GM12873 (cell line): ENCODE results near the gene NEGR1.

Source experiments
- TF ChIP-seq, protein P1 (sequence below): IDR thresholded peaks from 2 replicates; pipeline ENCODE4 v1.5.1; 2012; ENCODE audit warnings: low read depth, mild to moderate bottlenecking, moderate library complexity, low read length, control low read depth; ENCODE audit not compliant: insufficient read depth; ENCODE audit errors: missing control alignments

Gene NEGR1

GRCh38 chr1:71533950-71534349 lies 748.4 kb downstream of the NEGR1 start:
- TF ChIP-seq, protein P1, sequence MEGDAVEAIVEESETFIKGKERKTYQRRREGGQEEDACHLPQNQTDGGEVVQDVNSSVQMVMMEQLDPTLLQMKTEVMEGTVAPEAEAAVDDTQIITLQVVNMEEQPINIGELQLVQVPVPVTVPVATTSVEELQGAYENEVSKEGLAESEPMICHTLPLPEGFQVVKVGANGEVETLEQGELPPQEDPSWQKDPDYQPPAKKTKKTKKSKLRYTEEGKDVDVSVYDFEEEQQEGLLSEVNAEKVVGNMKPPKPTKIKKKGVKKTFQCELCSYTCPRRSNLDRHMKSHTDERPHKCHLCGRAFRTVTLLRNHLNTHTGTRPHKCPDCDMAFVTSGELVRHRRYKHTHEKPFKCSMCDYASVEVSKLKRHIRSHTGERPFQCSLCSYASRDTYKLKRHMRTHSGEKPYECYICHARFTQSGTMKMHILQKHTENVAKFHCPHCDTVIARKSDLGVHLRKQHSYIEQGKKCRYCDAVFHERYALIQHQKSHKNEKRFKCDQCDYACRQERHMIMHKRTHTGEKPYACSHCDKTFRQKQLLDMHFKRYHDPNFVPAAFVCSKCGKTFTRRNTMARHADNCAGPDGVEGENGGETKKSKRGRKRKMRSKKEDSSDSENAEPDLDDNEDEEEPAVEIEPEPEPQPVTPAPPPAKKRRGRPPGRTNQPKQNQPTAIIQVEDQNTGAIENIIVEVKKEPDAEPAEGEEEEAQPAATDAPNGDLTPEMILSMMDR, result no peak

- TF ChIP-seq, protein P1, result no peak
These were observed 750.0 kb downstream of the NEGR1 start for GRCh38 chr1:71532343-71532742.

GRCh38 chr1:71526824-71527223 lies 755.5 kb downstream of the NEGR1 start:
- TF ChIP-seq, protein P1, result no peak

DNA sequence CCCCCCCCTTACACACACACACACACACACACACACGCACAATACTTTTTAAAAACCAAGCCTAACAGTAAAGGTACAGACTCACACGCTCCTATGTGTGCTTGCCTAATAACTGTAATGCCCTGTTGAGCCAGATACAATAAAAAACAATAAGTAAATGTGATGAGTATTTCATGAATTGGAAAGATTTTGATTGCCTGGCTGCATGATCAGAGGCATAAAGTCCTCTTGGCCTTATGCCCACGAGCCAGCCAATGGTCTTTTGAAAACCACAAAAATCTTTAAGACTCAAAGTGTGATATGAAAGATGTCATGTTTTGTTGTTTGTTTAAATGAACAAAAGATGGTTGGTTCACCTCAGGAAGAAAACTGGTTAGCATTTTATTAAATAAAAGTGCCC lies 759.6 kb downstream of the NEGR1 start:
- TF ChIP-seq, protein P1, result no peak

- TF ChIP-seq, protein P1, result peak; percentile 43
These were observed 760.6 kb downstream of the NEGR1 start for GRCh38 chr1:71521655-71522264.

- TF ChIP-seq, protein P1, result no peak
These were observed 770.8 kb downstream of the NEGR1 start for GRCh38 chr1:71511505-71511904.

DNA sequence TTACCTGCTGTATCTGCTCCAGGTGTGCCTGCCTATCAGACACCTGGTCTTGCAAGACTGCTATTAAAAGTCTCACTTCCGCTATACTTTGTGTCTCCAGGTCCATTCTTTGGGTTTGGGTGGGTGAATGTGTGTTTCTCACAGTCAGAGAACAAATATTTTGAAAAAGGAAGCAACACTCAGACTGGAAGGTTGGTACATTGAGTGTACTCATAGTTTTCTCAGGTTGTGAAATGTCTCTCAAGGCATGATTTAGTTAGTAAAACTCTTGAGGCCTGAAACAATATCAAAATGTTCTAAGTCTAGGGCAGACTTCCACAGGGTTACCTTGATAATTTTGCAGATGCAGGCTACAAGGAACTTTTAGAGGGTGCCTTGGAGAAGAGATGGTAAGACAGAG lies 771.6 kb downstream of the NEGR1 start:
- TF ChIP-seq, protein P1, result no peak
